ENCODE measurements around the gene SLC49A3.

DNA sequence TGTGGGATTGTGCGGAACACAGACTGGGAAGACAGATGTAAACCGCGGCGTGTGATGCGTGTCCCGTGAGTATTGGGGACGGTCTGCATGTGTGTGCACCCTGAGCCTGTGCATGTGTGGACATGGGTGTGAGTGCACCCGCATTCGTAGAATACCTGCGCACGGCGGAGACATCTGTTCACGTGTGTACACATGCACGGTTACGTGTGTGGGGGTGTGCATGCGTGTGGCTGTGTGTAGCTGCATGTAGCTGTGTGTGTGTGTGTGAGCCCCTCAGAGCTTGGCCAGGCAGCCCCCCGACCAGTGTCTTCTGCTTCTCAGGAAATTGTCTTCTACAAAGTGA, 34.5 kb downstream of the SLC49A3 start:
- TF ChIP-seq, protein P1, sequence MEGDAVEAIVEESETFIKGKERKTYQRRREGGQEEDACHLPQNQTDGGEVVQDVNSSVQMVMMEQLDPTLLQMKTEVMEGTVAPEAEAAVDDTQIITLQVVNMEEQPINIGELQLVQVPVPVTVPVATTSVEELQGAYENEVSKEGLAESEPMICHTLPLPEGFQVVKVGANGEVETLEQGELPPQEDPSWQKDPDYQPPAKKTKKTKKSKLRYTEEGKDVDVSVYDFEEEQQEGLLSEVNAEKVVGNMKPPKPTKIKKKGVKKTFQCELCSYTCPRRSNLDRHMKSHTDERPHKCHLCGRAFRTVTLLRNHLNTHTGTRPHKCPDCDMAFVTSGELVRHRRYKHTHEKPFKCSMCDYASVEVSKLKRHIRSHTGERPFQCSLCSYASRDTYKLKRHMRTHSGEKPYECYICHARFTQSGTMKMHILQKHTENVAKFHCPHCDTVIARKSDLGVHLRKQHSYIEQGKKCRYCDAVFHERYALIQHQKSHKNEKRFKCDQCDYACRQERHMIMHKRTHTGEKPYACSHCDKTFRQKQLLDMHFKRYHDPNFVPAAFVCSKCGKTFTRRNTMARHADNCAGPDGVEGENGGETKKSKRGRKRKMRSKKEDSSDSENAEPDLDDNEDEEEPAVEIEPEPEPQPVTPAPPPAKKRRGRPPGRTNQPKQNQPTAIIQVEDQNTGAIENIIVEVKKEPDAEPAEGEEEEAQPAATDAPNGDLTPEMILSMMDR (IDR thresholded peaks at IDR 0.05) = no peak
- TF ChIP-seq POLR2A (IDR thresholded peaks at IDR 0.05) = no peak
